Measurements from ENCODE around the gene FH. TPM values are rescaled to one million over a fixed set of nuclear protein-coding genes. Genes with fewer than 3 reads are reported as not detected.

Gene FH
- total RNA-seq, 1 donor = 95.2 TPM

DNA sequence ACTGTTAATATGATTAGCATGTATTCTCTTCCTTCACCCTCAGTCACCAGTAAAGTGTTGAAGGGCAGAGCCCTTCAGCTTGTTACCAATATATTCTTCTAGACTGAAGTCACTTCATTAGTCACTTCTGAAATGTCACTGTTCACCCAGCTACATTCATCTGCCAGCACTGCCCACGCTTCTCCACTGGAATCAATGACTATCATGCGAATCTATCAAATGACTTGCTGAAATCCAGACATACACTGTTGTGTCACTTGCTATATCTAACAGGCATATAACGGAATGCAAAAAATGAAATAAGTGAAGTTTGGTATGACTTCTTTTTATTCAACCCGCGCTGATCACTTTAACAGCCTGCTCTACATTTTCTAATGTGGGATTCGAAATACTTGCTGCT is 16.1 kb downstream of the FH start:
- TF ChIP-seq, protein P1, sequence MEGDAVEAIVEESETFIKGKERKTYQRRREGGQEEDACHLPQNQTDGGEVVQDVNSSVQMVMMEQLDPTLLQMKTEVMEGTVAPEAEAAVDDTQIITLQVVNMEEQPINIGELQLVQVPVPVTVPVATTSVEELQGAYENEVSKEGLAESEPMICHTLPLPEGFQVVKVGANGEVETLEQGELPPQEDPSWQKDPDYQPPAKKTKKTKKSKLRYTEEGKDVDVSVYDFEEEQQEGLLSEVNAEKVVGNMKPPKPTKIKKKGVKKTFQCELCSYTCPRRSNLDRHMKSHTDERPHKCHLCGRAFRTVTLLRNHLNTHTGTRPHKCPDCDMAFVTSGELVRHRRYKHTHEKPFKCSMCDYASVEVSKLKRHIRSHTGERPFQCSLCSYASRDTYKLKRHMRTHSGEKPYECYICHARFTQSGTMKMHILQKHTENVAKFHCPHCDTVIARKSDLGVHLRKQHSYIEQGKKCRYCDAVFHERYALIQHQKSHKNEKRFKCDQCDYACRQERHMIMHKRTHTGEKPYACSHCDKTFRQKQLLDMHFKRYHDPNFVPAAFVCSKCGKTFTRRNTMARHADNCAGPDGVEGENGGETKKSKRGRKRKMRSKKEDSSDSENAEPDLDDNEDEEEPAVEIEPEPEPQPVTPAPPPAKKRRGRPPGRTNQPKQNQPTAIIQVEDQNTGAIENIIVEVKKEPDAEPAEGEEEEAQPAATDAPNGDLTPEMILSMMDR (IDR thresholded peaks at IDR 0.05; ENCODE audit: extremely low read depth, low read depth, low read length) = no peak
- no peak overlapping the region for H3K4me2 ChIP-seq (ENCODE audit: insufficient read depth, low read length)
- H3K36me3 ChIP-seq (ENCODE audit: insufficient read depth, low read length) = peaks cover 72% of the 10 kb centered on the region
- H2AFZ ChIP-seq (ENCODE audit: low read length) = no peak overlapping the region
- peaks cover 14% of the 10 kb centered on the region for H3K4me1 ChIP-seq (ENCODE audit: insufficient read depth, low read length)
- H4K20me1 ChIP-seq (ENCODE audit: insufficient read depth, low read length) = no peaks in the 10 kb centered on the region
- no peak overlapping the region for H3K4me3 ChIP-seq (ENCODE audit: insufficient read depth, low read length)
- DNase-seq (ENCODE audit: insufficient read length, low spot score, missing footprints) = no peak
- peaks cover 2% of the 10 kb centered on the region for H3K79me2 ChIP-seq (ENCODE audit: insufficient read depth, low read length)
- no peaks in the 10 kb centered on the region for H3K9me3 ChIP-seq (ENCODE audit: low read depth, low read length)
- no peaks in the 10 kb centered on the region for H3K27me3 ChIP-seq (ENCODE audit: insufficient read depth, low read length)
- no peak overlapping the region for H3K27ac ChIP-seq (ENCODE audit: low read depth, low read length)

DNA sequence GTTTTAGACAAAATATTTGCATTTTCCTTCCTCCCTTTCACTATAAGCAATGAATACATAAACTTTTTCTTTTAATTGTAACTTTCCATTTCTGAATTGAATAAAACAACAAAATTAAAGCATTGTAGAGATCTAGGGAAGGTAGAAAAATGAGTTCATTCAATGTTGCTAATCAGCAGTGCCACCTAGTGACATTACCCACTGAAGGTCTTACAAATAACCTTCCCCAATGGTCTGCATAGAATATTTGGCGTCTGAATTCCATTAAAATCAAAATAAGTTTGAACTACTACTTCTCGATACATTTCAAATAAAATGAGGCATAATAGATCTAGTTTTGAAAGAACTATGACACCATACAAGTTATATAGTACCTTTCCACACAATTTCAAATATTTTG is 19.6 kb downstream of the FH start:
- Histone ChIP-seq H2AFZ (ENCODE audit: low read length) (no peak overlapping the region), H3K79me2 (ENCODE audit: insufficient read depth, low read length) (no peaks in the 10 kb centered on the region), H4K20me1 (ENCODE audit: insufficient read depth, low read length) (no peaks in the 10 kb centered on the region), H3K4me3 (ENCODE audit: insufficient read depth, low read length) (no peak overlapping the region), H3K36me3 (ENCODE audit: insufficient read depth, low read length) (peaks cover 78% of the 10 kb centered on the region), H3K4me2 (ENCODE audit: insufficient read depth, low read length) (no peak overlapping the region), H3K27ac (ENCODE audit: low read depth, low read length) (no peak overlapping the region), H3K9me3 (ENCODE audit: low read depth, low read length) (no peaks in the 10 kb centered on the region), H3K27me3 (ENCODE audit: insufficient read depth, low read length) (no peaks in the 10 kb centered on the region), H3K4me1 (ENCODE audit: insufficient read depth, low read length) (no peaks in the 10 kb centered on the region)
- DNase-seq (ENCODE audit: insufficient read length, low spot score, missing footprints) = no peak
- TF ChIP-seq, protein P1 (IDR thresholded peaks at IDR 0.05; ENCODE audit: extremely low read depth, low read depth, low read length) = peak; percentile 70

GRCh38 chr1:241495741-241496140 is 23.8 kb downstream of the FH start:
- TF ChIP-seq, protein P1 (IDR thresholded peaks at IDR 0.05; ENCODE audit: extremely low read depth, low read depth, low read length) = no peak
- Histone ChIP-seq H4K20me1 (ENCODE audit: insufficient read depth, low read length) (no peaks in the 10 kb centered on the region), H3K27me3 (ENCODE audit: insufficient read depth, low read length) (no peaks in the 10 kb centered on the region), H3K9me3 (ENCODE audit: low read depth, low read length) (no peaks in the 10 kb centered on the region), H3K27ac (ENCODE audit: low read depth, low read length) (no peak overlapping the region), H3K36me3 (ENCODE audit: insufficient read depth, low read length) (peaks cover 48% of the 10 kb centered on the region), H3K79me2 (ENCODE audit: insufficient read depth, low read length) (no peaks in the 10 kb centered on the region), H3K4me2 (ENCODE audit: insufficient read depth, low read length) (no peak overlapping the region), H3K4me3 (ENCODE audit: insufficient read depth, low read length) (no peak overlapping the region), H3K4me1 (ENCODE audit: insufficient read depth, low read length) (no peaks in the 10 kb centered on the region), H2AFZ (ENCODE audit: low read length) (no peak overlapping the region)
- no peak for DNase-seq (ENCODE audit: insufficient read length, low spot score, missing footprints)

DNA sequence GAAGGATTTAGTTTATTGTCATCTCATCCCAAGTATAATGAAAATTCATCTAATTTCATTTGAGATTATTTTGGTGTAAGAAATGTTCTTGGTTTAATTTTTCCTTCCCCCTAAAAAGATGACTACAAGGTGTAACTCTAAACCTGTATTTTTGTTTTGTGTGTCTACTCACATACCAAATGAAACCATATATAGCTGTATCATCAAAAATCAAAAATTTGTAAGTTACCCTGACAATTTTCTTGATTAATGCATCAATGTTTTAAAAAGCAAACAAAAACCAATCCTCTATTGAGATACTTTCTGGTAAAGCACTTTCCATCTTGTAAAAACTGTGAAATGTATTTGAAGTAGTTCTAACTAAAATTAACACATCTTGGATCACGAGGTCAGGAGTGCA is 30.8 kb downstream of the FH start:
- Histone ChIP-seq H3K79me2 (ENCODE audit: insufficient read depth, low read length) (no peaks in the 10 kb centered on the region), H3K4me3 (ENCODE audit: insufficient read depth, low read length) (no peak overlapping the region), H3K27me3 (ENCODE audit: insufficient read depth, low read length) (no peaks in the 10 kb centered on the region), H4K20me1 (ENCODE audit: insufficient read depth, low read length) (no peaks in the 10 kb centered on the region), H3K4me2 (ENCODE audit: insufficient read depth, low read length) (no peak overlapping the region), H3K36me3 (ENCODE audit: insufficient read depth, low read length) (no peaks in the 10 kb centered on the region), H2AFZ (ENCODE audit: low read length) (no peak overlapping the region), H3K4me1 (ENCODE audit: insufficient read depth, low read length) (peaks cover 8% of the 10 kb centered on the region), H3K9me3 (ENCODE audit: low read depth, low read length) (no peaks in the 10 kb centered on the region), H3K27ac (ENCODE audit: low read depth, low read length) (no peak overlapping the region)
- no peak for DNase-seq (ENCODE audit: insufficient read length, low spot score, missing footprints)
- TF ChIP-seq, protein P1 (IDR thresholded peaks at IDR 0.05; ENCODE audit: extremely low read depth, low read depth, low read length) = no peak

Data from osteoblast (primary cell).